LNCaP clone FGC (cell line): Measurements from ENCODE around the gene ZNF276.

Source experiments
- DNase-seq: peaks from one replicate; pipeline ENCODE4 v3.0.0-alpha.2; 2011; ENCODE audit warnings: low read depth
- H3K4me3 ChIP-seq: 2 replicates; pipeline ENCODE4 v1.5.1; 2011; ENCODE audit warnings: mild to moderate bottlenecking, low read depth, low read length, control low read depth
- CTCF ChIP-seq: IDR thresholded peaks from 2 replicates; pipeline ENCODE4 v1.5.1; 2012; ENCODE audit warnings: mild to moderate bottlenecking; ENCODE audit not compliant: control insufficient read depth, insufficient read depth; ENCODE audit errors: extremely low read depth

The ZNF276 gene

GRCh38 chr16:89736554-89736953 is 15.2 kb downstream of the ZNF276 start:
- no peak for DNase-seq
- H3K4me3 ChIP-seq: no peak overlapping the region
- TF ChIP-seq CTCF: no peak

GRCh38 chr16:89737341-89738071 is 16.2 kb downstream of the ZNF276 start:
- H3K4me3 ChIP-seq: no peak overlapping the region
- DNase-seq: no peak
- no peak for TF ChIP-seq CTCF

- DNase-seq: no peak
- no peak for TF ChIP-seq CTCF
- H3K4me3 ChIP-seq: no peak overlapping the region
Observed at GRCh38 chr16:89738072-89738377, 16.7 kb downstream of the ZNF276 start.

- H3K4me3 ChIP-seq: no peak overlapping the region
- no peak for TF ChIP-seq CTCF
- DNase-seq: no peak
Observed at GRCh38 chr16:89738538-89739317, 17.4 kb downstream of the ZNF276 start.

- DNase-seq: no peak
- H3K4me3 ChIP-seq: no peak overlapping the region
- no peak for TF ChIP-seq CTCF
Observed at GRCh38 chr16:89739383-89739782, 18.0 kb downstream of the ZNF276 start.

- DNase-seq: no peak
- no peak for TF ChIP-seq CTCF
- H3K4me3 ChIP-seq: no peak overlapping the region
Observed at GRCh38 chr16:89741342-89742014, 20.1 kb downstream of the ZNF276 start.
